ENCODE results near the gene RIT1. TPM values are rescaled to one million over a fixed set of nuclear protein-coding genes. Genes with fewer than 3 reads are reported as not detected.

Gene RIT1
- total RNA-seq, 6 donors from 2014 or later, result 26.3 to 67.1 (median 45.1) TPM

DNA sequence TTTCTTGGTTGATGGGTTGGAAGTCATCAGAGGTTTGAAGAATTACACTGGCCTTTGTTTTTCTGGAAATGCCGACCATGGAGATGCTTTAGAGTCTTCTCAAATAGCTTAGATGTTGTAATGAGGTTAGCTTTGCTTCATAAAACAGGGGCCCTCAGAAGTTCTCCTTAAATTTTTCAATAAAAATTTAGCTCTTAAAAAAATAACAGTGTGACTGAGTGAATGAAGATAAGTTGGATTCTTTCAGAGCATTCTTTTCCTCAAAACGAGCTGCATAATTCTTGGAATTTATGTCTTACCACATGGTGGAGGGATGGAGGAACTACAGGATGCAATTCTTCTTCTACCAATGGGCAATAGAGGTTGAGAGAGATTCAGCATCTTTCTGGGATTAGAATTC is 28.4 kb downstream of the RIT1 start:
- TF ChIP-seq EP300 (IDR thresholded peaks at IDR 0.05) (no peak), POLR2AphosphoS5 (IDR thresholded peaks at IDR 0.05) (no peak)
- peaks cover 0 to 17% (median 0%) of the 10 kb centered on the region in 4 donors for H3K36me3 ChIP-seq
- H3K4me1 ChIP-seq, result no peaks in the 10 kb centered on the region
- no peaks in the 10 kb centered on the region for H3K27me3 ChIP-seq
- H3K4me3 ChIP-seq, result no peak overlapping the region
- H3K9me3 ChIP-seq, result no peaks in the 10 kb centered on the region
- H3K27ac ChIP-seq, result no peak overlapping the region
- DNase-seq, result no peak
- 67 to 78% methylated on average over 2 of the region's 2 CpGs for WGBS, 2 donors
- no peak for ATAC-seq (ENCODE audit: low FRiP score in 2 of 2)

DNA sequence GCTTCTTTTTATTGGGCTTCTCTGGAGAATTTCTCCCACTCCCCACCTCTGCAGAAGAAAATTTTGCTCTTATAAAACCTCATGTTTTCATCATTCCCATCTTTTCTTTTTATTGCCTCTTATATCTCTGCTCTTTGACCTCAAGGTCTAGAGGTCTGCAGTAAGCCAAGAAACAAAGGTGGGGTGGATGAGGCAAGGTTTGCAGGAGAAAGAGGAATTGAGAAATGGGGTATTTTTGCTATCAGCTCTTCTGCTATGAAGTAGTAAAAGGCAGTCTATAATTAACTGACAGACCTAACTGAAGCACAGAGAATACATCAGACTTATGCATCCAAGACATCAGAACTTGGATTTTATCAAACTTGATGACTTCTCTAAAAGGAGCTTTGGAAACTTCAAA is 28.9 kb downstream of the RIT1 start:
- Histone ChIP-seq H3K27ac (no peak overlapping the region), H3K4me3 (no peak overlapping the region), H3K4me1 (no peaks in the 10 kb centered on the region), H3K27me3 (no peaks in the 10 kb centered on the region), H3K36me3 (peaks cover 0 to 17% (median 0%) of the 10 kb centered on the region in 4 donors), H3K9me3 (no peaks in the 10 kb centered on the region)
- DNase-seq, result no peak
- no peak for ATAC-seq (ENCODE audit: low FRiP score in 2 of 2)
- TF ChIP-seq EP300 (IDR thresholded peaks at IDR 0.05) (no peak), POLR2A (IDR thresholded peaks at IDR 0.05) (no peak), POLR2AphosphoS5 (IDR thresholded peaks at IDR 0.05) (no peak)
- TF ChIP-seq, protein P1, sequence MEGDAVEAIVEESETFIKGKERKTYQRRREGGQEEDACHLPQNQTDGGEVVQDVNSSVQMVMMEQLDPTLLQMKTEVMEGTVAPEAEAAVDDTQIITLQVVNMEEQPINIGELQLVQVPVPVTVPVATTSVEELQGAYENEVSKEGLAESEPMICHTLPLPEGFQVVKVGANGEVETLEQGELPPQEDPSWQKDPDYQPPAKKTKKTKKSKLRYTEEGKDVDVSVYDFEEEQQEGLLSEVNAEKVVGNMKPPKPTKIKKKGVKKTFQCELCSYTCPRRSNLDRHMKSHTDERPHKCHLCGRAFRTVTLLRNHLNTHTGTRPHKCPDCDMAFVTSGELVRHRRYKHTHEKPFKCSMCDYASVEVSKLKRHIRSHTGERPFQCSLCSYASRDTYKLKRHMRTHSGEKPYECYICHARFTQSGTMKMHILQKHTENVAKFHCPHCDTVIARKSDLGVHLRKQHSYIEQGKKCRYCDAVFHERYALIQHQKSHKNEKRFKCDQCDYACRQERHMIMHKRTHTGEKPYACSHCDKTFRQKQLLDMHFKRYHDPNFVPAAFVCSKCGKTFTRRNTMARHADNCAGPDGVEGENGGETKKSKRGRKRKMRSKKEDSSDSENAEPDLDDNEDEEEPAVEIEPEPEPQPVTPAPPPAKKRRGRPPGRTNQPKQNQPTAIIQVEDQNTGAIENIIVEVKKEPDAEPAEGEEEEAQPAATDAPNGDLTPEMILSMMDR (IDR thresholded peaks at IDR 0.05), result no peak

DNA sequence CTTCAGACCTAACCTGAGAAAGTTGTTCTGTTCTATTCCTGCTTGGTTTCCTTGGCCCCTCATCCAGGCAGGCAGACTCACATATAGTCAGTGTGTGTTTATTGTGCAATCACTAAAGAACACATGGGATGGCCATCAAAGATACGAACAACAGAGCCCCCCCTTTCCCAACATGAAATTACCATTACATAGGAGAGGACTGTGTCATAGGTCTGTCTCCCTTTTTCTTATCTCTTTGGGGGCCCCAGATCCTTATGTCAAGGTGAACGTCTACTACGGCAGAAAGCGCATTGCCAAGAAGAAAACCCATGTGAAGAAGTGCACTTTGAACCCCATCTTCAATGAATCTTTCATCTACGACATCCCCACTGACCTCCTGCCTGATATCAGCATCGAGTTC is 30.2 kb downstream of the RIT1 start:
- Histone ChIP-seq H3K4me1 (no peaks in the 10 kb centered on the region), H3K27ac (no peak overlapping the region), H3K4me3 (no peak overlapping the region), H3K27me3 (no peaks in the 10 kb centered on the region), H3K36me3 (peaks cover 0 to 17% (median 0%) of the 10 kb centered on the region in 4 donors), H3K9me3 (no peaks in the 10 kb centered on the region)
- no peak for TF ChIP-seq POLR2AphosphoS5 (IDR thresholded peaks at IDR 0.05)
- TF ChIP-seq EP300 (IDR thresholded peaks at IDR 0.05), result no peak
- TF ChIP-seq, protein P1 (IDR thresholded peaks at IDR 0.05), result no peak
- TF ChIP-seq POLR2A (IDR thresholded peaks at IDR 0.05), result no peak
- 88 to 94% methylated on average over 6 of the region's 6 CpGs for WGBS, 2 donors
- no peak for ATAC-seq (ENCODE audit: low FRiP score in 2 of 2)
- DNase-seq, result no peak

DNA sequence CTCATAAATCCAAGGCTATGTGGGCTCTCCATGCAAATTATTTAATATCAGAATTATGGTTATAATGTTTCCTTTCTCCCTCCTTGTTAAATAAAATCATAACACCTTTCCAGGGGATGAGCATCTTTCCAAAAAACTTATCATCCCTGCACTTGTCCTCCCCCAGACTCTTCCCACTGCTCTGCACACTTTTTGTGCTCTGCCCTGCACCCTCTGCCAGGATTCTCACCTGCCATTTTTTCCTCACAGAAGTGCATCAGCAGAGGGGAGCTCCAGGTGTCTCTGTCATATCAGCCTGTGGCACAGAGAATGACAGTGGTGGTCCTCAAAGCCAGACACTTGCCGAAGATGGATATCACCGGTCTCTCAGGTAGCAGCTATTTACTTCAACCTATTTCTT is 30.9 kb downstream of the RIT1 start:
- no peaks in the 10 kb centered on the region for H3K27me3 ChIP-seq
- ATAC-seq (ENCODE audit: low FRiP score in 2 of 2), result no peak
- DNase-seq, result no peak
- H3K4me3 ChIP-seq, result no peak overlapping the region
- no peaks in the 10 kb centered on the region for H3K9me3 ChIP-seq
- no peaks in the 10 kb centered on the region for H3K4me1 ChIP-seq
- no peak overlapping the region for H3K27ac ChIP-seq
- WGBS, 2 donors, result 97% methylated on average over 2 of the region's 2 CpGs
- peaks cover 0 to 17% (median 0%) of the 10 kb centered on the region in 4 donors for H3K36me3 ChIP-seq
- TF ChIP-seq POLR2AphosphoS5 (IDR thresholded peaks at IDR 0.05) (no peak), POLR2A (IDR thresholded peaks at IDR 0.05) (no peak), EP300 (IDR thresholded peaks at IDR 0.05) (no peak)
- TF ChIP-seq, protein P1 (IDR thresholded peaks at IDR 0.05), result no peak

DNA sequence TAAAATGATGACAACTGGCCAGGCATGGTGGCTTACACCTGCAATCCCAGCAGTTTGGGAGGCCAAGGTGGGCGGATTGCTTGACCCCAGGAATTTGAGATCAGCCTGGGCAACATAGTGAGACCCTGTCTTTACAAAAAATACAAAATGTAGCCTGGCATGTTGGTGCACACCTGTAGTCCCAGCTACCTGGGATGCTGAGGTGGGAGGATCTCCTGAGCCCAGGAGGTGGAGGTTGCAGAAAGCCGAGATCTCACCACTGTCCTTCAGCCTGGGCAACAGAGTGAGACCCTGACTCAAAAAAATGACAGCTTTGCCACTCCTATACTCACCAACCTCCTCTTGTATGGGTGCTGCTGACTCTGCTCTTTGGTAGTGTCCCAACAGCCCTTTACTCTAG is 33.2 kb downstream of the RIT1 start:
- TF ChIP-seq, protein P1 (IDR thresholded peaks at IDR 0.05), result no peak
- TF ChIP-seq POLR2AphosphoS5 (IDR thresholded peaks at IDR 0.05) (no peak), EP300 (IDR thresholded peaks at IDR 0.05) (no peak), POLR2A (IDR thresholded peaks at IDR 0.05) (no peak)
- Histone ChIP-seq H3K4me1 (no peaks in the 10 kb centered on the region), H3K4me3 (no peak overlapping the region), H3K36me3 (peaks cover 0 to 20% (median 0%) of the 10 kb centered on the region in 4 donors), H3K27ac (no peak overlapping the region), H3K9me3 (no peaks in the 10 kb centered on the region), H3K27me3 (no peaks in the 10 kb centered on the region)
- ATAC-seq (ENCODE audit: low FRiP score in 2 of 2) (no peak), DNase-seq (no peak)
- WGBS, 2 donors, result 88% methylated on average over 1 to 2 of the region's 2 CpGs
